AG09319 (cell line): ENCODE measurements around the gene SAMD14.

Experiments
- DNase-seq: peaks from one replicate; pipeline ENCODE4 v3.0.0-alpha.2; 2010; ENCODE audit warnings: low read depth; ENCODE audit errors: extremely low read depth
- TF ChIP-seq, protein P1 (sequence below): IDR thresholded peaks from 2 replicates; pipeline ENCODE4 v1.5.1; 2011; ENCODE audit warnings: low read depth, mild to moderate bottlenecking, inconsistent platforms, low read length, moderate library complexity

Gene SAMD14

DNA sequence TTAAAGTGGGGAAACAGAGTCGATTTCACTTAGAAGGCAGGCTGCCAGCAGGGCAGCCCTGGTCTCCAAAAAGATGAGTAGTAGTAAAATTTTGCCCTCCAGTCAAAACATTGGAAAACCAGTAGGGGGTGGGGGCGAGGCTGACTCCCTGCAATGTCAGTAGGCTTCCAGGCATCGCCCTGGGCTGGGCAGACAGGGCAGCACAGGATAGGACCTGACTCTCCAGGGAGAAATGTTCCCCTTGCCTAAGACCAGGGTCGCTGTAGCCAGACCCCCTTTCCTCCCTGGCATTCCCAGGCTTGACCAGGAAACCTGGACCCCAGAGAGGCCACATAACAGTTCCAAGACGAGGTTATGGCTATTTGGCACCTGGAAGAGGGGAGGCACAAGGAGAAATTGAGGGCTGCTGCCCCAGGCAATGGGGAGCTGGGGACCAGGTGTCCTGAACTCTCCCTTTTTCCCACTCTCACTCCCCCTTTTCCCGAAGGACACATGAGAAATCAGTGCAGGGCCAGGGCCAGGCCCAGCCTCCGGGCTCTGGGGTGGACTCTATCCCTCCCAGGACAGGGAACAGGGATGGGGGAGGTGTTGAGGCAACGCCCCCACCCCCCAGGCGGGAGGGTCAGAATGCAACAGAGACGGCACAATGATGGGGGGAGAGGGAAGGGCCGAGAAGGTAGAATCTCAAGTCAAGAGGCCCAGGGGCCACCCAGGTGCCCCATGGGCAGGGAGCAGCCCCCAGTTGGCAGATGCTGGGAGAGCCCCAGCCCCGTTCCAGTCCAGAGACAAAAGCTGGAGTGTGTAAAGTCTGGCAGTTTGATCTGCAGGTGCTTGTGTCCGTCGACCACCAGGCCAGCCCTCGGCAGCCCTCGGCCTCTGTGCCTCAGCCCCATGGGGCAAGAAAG, 4.5 kb upstream of the SAMD14 start:
- no peak for DNase-seq
- TF ChIP-seq, protein P1, sequence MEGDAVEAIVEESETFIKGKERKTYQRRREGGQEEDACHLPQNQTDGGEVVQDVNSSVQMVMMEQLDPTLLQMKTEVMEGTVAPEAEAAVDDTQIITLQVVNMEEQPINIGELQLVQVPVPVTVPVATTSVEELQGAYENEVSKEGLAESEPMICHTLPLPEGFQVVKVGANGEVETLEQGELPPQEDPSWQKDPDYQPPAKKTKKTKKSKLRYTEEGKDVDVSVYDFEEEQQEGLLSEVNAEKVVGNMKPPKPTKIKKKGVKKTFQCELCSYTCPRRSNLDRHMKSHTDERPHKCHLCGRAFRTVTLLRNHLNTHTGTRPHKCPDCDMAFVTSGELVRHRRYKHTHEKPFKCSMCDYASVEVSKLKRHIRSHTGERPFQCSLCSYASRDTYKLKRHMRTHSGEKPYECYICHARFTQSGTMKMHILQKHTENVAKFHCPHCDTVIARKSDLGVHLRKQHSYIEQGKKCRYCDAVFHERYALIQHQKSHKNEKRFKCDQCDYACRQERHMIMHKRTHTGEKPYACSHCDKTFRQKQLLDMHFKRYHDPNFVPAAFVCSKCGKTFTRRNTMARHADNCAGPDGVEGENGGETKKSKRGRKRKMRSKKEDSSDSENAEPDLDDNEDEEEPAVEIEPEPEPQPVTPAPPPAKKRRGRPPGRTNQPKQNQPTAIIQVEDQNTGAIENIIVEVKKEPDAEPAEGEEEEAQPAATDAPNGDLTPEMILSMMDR, result peak; percentile 14; the same call in 1 of the 2 replicates

DNA sequence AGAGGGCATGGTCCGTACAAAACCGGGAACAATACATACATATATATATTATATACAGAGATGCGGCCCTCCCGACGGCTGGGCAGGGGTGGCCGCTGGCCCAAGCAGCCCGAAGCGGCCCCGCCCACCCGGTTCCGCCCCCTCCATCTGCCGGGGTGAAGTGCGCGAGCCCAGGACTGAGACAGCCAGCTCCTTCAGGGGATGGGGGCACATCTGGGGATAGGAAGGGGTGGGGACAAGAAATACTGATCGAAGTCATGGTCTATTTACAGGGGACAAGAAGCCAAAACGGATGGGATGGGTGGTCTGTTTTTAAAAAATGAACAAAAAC, 3.8 kb upstream of the SAMD14 start:
- DNase-seq, result no peak
- TF ChIP-seq, protein P1, result no peak

DNA sequence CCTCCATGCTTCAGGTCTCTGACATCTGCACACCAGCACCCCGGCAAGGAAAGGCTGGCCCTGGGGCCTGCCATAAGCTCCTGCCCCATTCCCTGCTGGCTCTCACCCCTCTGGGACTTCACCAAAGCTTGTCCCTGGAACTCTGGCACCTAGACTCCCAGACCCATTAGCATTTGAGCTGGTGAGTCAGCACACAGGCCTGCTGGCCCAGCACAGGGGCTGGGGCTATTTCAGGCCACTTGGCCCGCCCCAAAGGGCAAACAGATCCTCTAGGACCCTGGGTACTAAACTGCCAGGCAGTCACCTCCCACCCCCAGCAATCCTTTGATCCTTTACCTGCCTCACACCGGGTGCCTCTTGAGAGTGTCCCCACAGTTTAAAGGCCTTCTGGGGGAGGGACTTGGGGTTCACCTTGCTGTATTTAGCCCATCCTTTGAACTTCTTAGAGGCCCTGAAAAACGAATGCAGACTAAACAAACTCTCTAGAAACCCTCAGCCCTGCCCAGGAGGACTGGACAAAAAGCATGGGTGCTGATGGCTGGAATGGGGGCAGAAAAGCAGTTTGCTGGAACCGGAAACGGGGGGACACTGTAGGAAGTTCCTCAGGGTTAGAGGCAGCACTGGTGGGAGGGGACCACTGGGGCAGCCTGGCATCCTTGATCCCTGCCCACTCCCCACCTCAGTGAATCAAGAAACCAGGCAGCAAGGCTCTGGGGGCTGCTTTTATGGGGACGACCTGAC, 3.2 kb upstream of the SAMD14 start:
- TF ChIP-seq, protein P1, result no peak
- DNase-seq, result no peak

DNA sequence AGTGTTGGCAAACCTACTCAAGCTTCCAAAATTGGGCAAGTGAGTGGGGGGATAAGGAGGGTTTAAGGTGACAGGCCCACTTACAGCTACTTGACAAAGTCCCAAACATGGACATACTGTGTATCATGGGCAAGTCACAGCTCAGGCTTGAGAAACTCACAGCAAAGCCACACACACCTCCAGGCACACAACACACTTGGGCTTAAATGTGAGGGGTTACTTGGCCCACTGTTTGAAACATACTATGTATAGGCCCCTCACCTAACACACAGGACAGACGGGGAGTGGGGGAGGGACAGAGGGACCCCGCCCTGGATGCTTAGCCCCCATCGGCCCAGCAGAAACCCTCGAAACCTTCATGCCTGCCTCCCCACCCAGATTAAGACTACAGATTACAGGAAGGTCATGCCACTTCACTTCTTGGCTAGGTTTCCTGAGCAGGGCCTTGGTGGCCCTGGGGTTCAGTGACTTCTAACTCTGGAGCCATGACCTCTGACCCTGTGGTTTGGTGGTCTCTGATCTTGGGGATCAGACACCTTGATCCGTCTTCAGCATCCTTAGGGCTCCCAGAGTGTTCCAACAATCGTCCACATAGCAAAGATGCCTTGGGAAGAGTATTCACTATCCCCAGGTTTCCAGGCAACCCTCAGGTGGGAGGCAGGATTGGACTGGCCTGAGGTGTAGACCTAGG, 2.3 kb upstream of the SAMD14 start:
- TF ChIP-seq, protein P1, result no peak
- no peak for DNase-seq

GRCh38 chr17:50130559-50131305, 772 bp upstream of the SAMD14 start:
- TF ChIP-seq, protein P1, result no peak
- no peak for DNase-seq

GRCh38 chr17:50129353-50129727, 620 bp downstream of the SAMD14 start:
- no peak for DNase-seq
- TF ChIP-seq, protein P1, result no peak
